GF-D8 (cell line): ENCODE data around the gene BIRC7.
"Not testable (repeated sequence)": the region's sequence is repeated elsewhere in the genome, so short reads cannot be mapped to it uniquely, and the experiment has no call there.

Experiments
- DNase-seq: peaks from one replicate; lab custom pipeline; 2025; lab: John Stamatoyannopoulos, UW

Gene BIRC7

GRCh38 chr20:63208346-63208909 is 27.3 kb upstream of the BIRC7 start:
- no peak for DNase-seq

DNA sequence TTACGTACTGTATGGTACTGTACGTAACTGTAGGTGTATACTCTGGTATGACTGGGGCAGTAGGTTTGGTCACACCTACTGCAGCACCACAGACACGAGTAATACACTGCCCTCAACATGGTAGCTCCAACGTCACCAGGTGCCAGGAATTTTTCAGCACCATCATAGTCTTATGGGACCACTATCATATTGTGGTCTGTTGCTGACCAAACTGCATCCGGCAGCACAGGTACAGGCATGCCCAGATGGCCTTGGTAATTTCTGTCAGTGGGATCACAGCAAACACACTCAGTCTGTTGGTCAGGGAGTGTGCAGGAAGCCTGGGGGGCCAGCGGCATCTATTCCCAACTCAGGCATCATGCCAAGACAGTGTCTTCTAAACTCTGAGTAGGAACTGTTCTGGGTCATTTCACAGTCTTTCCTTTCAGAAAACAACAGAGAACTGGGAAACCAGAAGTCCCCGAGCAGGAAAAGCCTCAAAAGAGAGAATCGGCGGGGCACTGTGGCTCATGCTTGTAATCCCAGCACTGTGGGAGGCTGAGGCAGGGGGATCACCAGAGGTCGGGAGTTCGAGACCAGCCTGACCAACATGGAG is 25.6 kb upstream of the BIRC7 start:
- DNase-seq = no peak

GRCh38 chr20:63212393-63212730 is 23.3 kb upstream of the BIRC7 start:
- DNase-seq = no peak

DNA sequence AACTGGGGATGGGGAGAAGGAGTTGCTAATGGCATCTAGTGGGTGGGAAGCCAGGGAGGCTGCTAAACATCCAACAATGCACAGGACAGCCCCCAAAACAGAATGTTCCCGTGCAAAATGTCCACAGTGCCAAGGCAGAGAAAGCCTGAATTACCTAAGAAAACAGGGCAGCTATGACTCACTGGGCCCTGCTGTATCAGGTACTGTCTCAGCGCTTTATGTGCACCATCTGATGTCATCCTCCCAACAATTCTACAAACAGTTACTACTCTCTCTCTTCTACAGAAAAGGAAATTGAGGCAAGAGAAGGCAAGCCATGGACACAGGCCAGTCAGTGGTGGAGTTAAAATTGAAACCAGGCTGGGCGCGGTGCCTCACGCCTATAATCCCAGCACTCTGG is 22.9 kb upstream of the BIRC7 start:
- no peak for DNase-seq

GRCh38 chr20:63214514-63214913 is 21.2 kb upstream of the BIRC7 start:
- no peak for DNase-seq

- DNase-seq = peak; percentile 9
These were observed 20.3 kb upstream of the BIRC7 start for GRCh38 chr20:63215101-63216040.

- DNase-seq = peak; percentile 79
These were observed 19.5 kb upstream of the BIRC7 start, which contains the start of gene YTHDF1 for GRCh38 chr20:63216041-63216848. Gene YTHDF1, minus strand, starts transcription at chr20:63216131. Its CDS starts 239 bp downstream, at chr20:63215892.

GRCh38 chr20:63216849-63217471 is 18.7 kb upstream of the BIRC7 start:
- DNase-seq = no peak

DNA sequence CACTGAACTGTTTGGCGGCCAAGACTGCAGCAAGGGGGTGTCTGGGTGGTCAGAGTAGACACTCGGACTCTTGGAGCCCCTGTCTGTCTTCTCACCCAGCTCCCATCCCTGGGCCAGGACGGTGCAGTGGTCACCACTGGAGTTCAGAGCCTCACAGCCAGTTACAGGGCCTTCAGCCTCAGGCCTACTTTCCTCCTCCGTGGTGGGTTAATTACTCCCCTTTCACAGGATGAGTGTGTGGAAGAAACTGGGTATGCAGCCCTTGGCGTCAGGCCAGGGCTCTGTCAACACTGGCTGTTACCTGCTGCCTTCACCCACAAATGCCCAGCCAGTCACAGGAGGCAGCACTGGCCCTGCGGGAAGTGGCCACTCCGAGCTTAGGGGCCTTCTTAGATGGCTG is 18.0 kb upstream of the BIRC7 start:
- no peak for DNase-seq

DNA sequence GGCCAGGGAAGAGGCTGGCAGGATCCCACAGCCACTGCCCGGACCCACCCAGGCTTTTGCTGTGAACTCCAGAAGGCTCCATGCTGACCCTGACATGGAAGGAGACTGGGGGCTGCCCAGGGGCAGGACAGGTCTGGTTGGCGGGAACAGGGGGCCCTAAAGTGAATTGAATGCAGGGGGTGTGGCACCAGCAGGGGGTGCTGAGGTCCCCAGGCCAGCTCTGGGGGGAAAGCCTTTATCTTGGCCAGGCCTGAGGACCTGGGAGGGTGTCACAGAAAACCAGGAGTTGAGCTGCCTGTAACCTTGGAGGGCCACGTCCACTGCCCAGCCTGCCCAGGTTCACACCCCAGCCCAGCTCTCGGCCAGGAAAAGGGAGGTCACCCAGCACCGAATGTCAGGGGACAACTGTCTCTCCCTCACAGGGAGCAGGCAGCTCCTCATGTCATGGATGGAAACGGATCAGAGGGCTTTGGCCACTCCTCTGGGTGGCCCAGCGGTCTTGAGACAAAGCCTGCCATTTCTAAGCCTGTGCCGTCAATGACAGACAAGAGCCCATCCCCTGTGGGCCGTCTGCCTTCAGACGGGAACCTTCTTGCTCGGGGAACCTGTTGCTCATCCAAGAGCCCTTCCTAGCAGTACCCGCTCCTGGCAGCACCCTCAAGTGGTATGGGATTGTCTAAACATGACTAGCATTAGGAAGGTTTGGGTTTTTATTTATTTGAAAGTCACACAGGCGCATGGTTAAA is 16.8 kb upstream of the BIRC7 start:
- no peak for DNase-seq

GRCh38 chr20:63219447-63219821 is 16.3 kb upstream of the BIRC7 start:
- DNase-seq = no peak

DNA sequence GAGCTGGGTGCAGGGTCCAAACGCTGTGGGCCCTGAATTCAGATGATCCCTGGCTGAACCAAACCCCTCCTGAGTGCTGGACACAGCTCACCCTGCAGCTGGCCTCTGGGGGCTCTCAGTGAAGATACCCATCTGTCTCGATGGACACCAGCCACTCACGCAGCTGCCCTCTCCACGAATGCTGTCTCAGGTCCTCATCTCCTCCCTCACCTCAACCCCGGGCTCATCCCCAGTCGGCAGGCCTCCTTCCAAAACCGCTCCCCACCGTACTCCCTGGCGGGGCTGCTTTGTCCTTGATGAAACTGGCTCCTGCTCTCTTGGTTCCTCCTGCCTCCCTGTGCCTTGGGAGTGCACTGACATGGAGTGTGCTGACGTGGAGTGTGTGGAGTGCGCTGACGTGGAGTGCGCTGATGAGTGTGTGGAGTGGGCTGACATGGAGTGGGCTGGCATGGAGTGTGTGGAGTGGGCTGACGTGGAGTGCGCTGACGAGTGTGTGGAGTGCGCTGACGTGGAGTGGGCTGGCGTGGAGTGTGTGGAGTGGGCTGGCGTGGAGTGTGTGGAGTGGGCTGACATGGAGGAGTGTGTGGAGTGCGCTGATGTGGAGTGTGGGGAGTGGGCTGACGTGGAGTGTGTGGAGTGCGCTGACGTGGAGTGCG is 15.7 kb upstream of the BIRC7 start:
- no peak for DNase-seq

DNA sequence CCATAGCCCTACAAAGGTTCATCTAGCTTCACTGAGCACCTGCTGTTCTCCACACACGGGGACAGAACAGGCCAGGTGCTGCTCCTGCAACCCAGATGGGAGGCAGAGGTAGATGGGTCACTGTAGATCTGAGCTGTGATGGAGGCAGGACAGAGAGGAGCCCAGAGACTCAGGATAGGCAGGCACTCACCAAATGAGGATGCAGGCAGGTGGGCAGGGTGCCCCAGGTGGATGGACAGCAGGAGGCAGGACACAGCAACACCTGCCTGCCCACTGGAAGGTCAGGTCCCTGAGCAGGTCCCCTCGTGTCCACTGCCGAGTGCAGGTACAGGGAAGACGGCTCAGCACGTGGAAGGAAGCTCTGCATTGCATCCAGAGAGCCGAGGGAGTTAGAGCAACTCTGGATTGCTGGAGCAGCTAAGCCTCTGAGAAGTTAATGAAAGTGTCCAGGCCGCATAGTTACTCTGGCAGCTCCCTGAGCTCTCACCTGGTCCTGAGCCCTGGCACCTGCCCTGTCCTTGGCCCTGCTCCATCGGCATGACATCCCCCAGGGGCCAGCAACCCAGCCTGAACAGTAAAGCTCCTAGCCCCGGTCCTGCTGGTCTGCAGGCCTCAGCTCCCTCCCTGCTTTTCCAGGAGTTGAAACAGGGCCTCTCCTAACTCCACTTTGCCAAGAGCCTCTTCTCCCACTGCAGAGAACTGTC is 14.9 kb upstream of the BIRC7 start:
- DNase-seq = no peak

DNA sequence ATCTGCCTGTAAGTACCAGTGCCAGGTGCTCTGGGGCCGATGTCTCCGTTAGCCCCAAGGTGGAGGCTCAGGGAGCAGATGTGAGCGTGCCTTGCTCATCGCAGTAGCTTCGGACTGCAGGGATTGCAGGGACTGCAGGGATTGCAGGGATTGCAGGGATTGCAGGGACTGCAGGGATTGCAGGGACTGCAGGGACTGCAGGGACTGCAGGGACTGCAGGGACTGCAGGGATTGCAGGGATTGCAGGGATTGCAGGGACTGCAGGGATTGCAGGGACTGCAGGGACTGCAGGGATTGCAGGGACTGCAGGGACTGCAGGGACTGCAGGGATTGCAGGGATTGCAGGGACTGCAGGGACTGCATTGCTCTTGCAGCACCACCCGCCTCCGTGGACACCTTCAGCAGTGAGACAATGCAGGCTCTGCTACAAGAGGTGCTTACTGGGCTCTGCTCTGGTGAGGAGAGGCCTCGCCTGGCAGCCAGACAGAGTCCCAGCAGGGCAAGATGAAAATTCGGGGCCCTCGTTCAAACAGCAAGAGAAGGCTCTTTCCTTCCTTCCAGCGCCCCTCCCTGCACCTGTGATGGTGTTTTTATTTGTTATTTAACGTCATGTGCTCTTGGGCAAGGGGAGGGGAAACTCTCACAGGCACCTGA is 14.2 kb upstream of the BIRC7 start:
- DNase-seq = not testable (repeated sequence)

- DNase-seq = no peak
These were observed 13.2 kb upstream of the BIRC7 start for GRCh38 chr20:63222541-63222940.

- DNase-seq = no peak
These were observed 12.4 kb upstream of the BIRC7 start for GRCh38 chr20:63223121-63223825.

DNA sequence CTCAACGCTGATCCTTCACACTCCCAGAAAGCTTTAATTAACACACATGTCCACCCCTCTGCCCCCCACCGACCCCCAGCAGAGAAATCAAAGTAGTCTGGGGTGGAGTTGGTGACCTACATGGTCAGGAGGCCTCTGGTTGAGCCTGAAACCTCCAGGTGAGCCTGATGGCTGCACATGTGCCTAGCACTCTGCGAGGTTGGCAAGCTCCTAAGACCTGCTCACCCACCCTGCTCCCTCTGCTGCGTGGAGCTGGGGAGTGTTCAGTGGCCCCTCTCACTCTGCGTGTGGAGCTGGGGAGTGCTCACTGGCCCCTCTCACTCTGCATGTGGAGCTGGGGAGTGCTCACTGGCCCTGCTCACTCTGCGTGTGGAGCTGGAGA is 11.9 kb upstream of the BIRC7 start:
- no peak for DNase-seq

- no peak for DNase-seq
These were observed 11.2 kb upstream of the BIRC7 start for GRCh38 chr20:63224412-63225081.
